Brain microvascular endothelial cell (primary cell): Measurements from ENCODE around the gene AMACR.
"Not testable (repeated sequence)": the region's sequence is repeated elsewhere in the genome, so short reads cannot be mapped to it uniquely, and the experiment has no call there.

Experiments used
- DNase-seq: peaks from one replicate; pipeline ENCODE4 v3.0.0-alpha.2; 2020
- H3K27ac ChIP-seq: fragments of 250-450 bp; sonication (Bioruptor Pico); 2 replicates; pipeline ENCODE4 v1.5.1; 2020; ENCODE audit warnings: mild to moderate bottlenecking, moderate library complexity
- H3K27me3 ChIP-seq: fragments of 250-450 bp; sonication (Bioruptor Pico); replicated peaks from 2 replicates; pipeline ENCODE4 v1.5.1; 2020; ENCODE audit warnings: mild to moderate bottlenecking
- H3K36me3 ChIP-seq: fragments of 250-450 bp; sonication (Bioruptor Pico); replicated peaks from 2 replicates; pipeline ENCODE4 v1.5.1; 2020; ENCODE audit warnings: mild to moderate bottlenecking
- H3K4me3 ChIP-seq: 2 replicates; pipeline ENCODE4 v1.5.1; 2011; ENCODE audit warnings: low read depth, mild to moderate bottlenecking, control low read depth, low read length, moderate library complexity
- in situ Hi-C: cut with HindIII; loops from 2 replicates; pipeline ENCODE4 v1.10.0; 2017; ENCODE audit warnings: low sequenced_read_pairs, low pct_ligation_motif_present
- TF ChIP-seq, protein P1 (sequence below): IDR thresholded peaks from 2 replicates; pipeline ENCODE4 v1.5.1; 2011; ENCODE audit warnings: low read depth, mild to moderate bottlenecking, moderate library complexity, low read length, control low read depth, inconsistent platforms; ENCODE audit errors: missing control alignments

The AMACR gene

GRCh38 chr5:34016222-34016621, 8.4 kb upstream of the AMACR start:
- Histone ChIP-seq H3K27ac (no peak overlapping the region), H3K4me3 (no peak overlapping the region), H3K27me3 (no peaks in the 10 kb centered on the region), H3K36me3 (no peaks in the 10 kb centered on the region)
- TF ChIP-seq, protein P1, sequence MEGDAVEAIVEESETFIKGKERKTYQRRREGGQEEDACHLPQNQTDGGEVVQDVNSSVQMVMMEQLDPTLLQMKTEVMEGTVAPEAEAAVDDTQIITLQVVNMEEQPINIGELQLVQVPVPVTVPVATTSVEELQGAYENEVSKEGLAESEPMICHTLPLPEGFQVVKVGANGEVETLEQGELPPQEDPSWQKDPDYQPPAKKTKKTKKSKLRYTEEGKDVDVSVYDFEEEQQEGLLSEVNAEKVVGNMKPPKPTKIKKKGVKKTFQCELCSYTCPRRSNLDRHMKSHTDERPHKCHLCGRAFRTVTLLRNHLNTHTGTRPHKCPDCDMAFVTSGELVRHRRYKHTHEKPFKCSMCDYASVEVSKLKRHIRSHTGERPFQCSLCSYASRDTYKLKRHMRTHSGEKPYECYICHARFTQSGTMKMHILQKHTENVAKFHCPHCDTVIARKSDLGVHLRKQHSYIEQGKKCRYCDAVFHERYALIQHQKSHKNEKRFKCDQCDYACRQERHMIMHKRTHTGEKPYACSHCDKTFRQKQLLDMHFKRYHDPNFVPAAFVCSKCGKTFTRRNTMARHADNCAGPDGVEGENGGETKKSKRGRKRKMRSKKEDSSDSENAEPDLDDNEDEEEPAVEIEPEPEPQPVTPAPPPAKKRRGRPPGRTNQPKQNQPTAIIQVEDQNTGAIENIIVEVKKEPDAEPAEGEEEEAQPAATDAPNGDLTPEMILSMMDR = no peak
- in situ Hi-C loops = no loop called here
- no peak for DNase-seq

GRCh38 chr5:34015120-34015822, 7.4 kb upstream of the AMACR start:
- in situ Hi-C loops = no loop called here
- TF ChIP-seq, protein P1 = no peak

DNA sequence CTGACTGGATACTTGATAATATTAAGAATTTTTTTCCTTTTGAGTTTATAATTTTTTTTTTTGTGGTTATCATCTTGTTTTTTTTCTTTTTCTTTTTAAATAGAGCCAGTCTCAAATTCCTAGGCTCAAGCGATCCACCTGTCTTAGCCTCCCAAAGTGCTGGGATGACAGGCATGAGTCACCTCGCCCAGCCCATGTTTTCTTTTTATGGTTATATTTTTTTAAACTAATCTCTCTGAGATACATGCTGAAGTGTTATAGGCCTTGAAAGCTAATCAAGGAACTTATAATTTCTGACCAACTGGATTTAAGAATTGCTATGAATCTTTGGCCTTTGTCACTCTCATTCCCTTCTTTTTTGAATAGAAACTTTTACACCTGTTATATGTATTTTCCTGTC, 6.8 kb upstream of the AMACR start:
- no peak for DNase-seq
- no peak overlapping the region for H3K27ac ChIP-seq
- H3K27me3 ChIP-seq = no peaks in the 10 kb centered on the region
- TF ChIP-seq, protein P1 = no peak
- in situ Hi-C loops = no loop called here
- no peak overlapping the region for H3K4me3 ChIP-seq
- H3K36me3 ChIP-seq = no peaks in the 10 kb centered on the region

More at GRCh38 chr5:34015120-34015822, 7.4 kb upstream of the AMACR start:
- no peak for DNase-seq
- H3K4me3 ChIP-seq = no peak overlapping the region
- no peaks in the 10 kb centered on the region for H3K27me3 ChIP-seq
- H3K27ac ChIP-seq = no peak overlapping the region
- H3K36me3 ChIP-seq = no peaks in the 10 kb centered on the region

DNA sequence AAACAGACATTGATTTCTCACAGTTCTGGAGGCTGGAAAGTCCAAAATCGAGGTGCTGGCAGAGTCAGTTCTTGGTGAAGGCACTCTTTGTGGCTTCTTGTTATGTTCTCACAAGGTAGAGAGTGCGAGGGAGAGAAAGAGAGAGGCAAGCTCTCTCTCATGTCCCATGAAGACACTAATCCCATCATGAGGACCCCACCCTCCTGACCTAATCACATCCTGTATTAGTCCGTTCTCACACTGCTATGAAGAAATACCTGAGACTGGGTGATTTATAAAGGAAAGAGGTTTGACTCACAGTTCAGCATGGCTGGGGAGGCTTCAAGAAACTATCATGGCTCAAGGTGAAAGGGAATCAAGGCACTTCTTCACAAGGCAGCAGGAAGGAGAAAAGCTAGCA, 5.7 kb upstream of the AMACR start:
- TF ChIP-seq, protein P1 = no peak
- Histone ChIP-seq H3K27ac (no peak overlapping the region), H3K4me3 (no peak overlapping the region), H3K27me3 (no peaks in the 10 kb centered on the region), H3K36me3 (no peaks in the 10 kb centered on the region)
- in situ Hi-C loops = no loop called here
- no peak for DNase-seq

- TF ChIP-seq, protein P1 = no peak
- Histone ChIP-seq H3K27ac (no peak overlapping the region), H3K27me3 (no peaks in the 10 kb centered on the region), H3K4me3 (no peak overlapping the region), H3K36me3 (no peaks in the 10 kb centered on the region)
- DNase-seq = no peak
- in situ Hi-C loops = no loop called here
Measured at GRCh38 chr5:34012791-34013190, 4.9 kb upstream of the AMACR start.

DNA sequence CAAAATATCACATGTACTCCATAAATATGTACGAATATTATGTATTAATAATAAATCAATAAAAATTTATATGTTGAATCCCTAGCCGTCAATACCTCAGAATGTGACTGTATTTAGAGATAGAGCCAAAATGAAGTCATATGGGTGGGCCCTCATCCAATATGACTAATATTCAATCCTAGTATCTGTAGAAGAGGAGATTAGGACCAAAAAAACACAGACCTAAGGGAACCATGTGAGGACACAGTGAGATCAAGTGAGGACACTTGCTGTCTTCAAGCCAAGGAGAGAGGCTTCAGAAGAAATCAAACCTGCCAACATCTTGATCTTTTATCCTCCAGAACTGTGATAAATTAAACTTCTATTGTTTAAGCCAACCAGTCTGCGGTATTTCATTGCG, 3.7 kb upstream of the AMACR start:
- Histone ChIP-seq H3K36me3 (no peaks in the 10 kb centered on the region), H3K27ac (no peak overlapping the region), H3K27me3 (no peaks in the 10 kb centered on the region), H3K4me3 (no peak overlapping the region)
- DNase-seq = no peak
- in situ Hi-C loops = no loop called here
- TF ChIP-seq, protein P1 = no peak

- H3K4me3 ChIP-seq, H3K27ac ChIP-seq, in situ Hi-C loops, DNase-seq, H3K27me3 ChIP-seq, H3K36me3 ChIP-seq: not testable (repeated sequence)
Measured at GRCh38 chr5:34010146-34010545, 2.3 kb upstream of the AMACR start.
